H1 (cell line): ENCODE measurements around the gene MPPE1. TPM values are rescaled to one million over a fixed set of nuclear protein-coding genes. Genes with fewer than 3 reads are reported as not detected.

ENCODE experiments used
- NANOG ChIP-seq: IDR thresholded peaks from 2 replicates; pipeline ENCODE4 v1.6.1; 2011; ENCODE audit warnings: low read length, low read depth, mild to moderate bottlenecking, inconsistent platforms; ENCODE audit not compliant: insufficient read depth, poor library complexity, severe bottlenecking
- RNF2 ChIP-seq: fragments of 200-900, 300-1000 bp; sonication (generic); IDR thresholded peaks from 2 replicates; pipeline ENCODE4 v1.7.1; 2016; ENCODE audit warnings: borderline replicate concordance, low read depth, mild to moderate bottlenecking, antibody characterized with exemption, low read length; ENCODE audit not compliant: poor library complexity, severe bottlenecking; ENCODE audit errors: missing control alignments
- polyA plus RNA-seq, 7 experiments: library from polyadenylated mRNA; depleted of rRNA in 3 of 7; stranded (reverse) in 5 of 7; unstranded in 2 of 7; fragments of >200 nt in 5 of 7; fragments of 200-250 nt in 2 of 7; gene quantifications; 1 replicate in 5 of 7; 2 replicates in 1 of 7; 4 replicates in 1 of 7; pipeline versions ENCODE4 v1.2.1 to v1.2.3, GENCODE V29; 2011 to 2013; ENCODE audit warnings: missing spikeins in 2 of 7, mixed read lengths in 2 of 7
- total RNA-seq: library from RNA; stranded (reverse); fragmentation: NEBNext Ultra II Directional; extraction: Animal tissue kit (Norgen Biotek cat#: 25700); gene quantifications from 2 replicates; pipeline ENCODE4 v1.2.1, GENCODE V29; 2021

The MPPE1 gene
- total and polyA plus RNA-seq, 2 of the 8 experiments (the other 6 are each of a cell fraction or from before 2014, with no cell fraction given) = 13.7 to 20.9 TPM

GRCh38 chr18:11851146-11851805, 56.8 kb downstream of the MPPE1 start, which contains the start of gene CHMP1B (continued):
- TF ChIP-seq RNF2 (no peak), NANOG (no peak)
